Left lung (tissue), 10 donors: ENCODE results near the gene GPD1L. TPM values are rescaled to one million over a fixed set of nuclear protein-coding genes. Genes with fewer than 3 reads are reported as not detected.

ENCODE experiments used
- ATAC-seq: fragments of 200-7000 bp; cut with Tn5 transposase; one replicate; pipeline ENCODE4 v1.9.1; 2020; ENCODE audit warnings: moderate library complexity
- DNase-seq, 4 donors: peaks; one replicate each; pipeline ENCODE4 v3.0.0-alpha.2; 2013 to 2020
- H3K27ac ChIP-seq, 2 donors: fragments of 200-600 bp; sonication (generic) in 1 of 2; one replicate each; pipeline versions ENCODE4 v1.5.0 to v1.8.0; 2020 to 2021
- H3K27me3 ChIP-seq, 2 donors: fragments of 200-600 bp; sonication (generic) in 1 of 2; one replicate each; pipeline versions ENCODE4 v1.5.0 to v1.8.0; 2020 to 2021
- H3K36me3 ChIP-seq, 2 donors: fragments of 200-600 bp; sonication (generic) in 1 of 2; one replicate each; pipeline versions ENCODE4 v1.5.0 to v1.8.0; 2020 to 2021
- H3K4me1 ChIP-seq, 2 donors: fragments of 200-600 bp; one replicate each; pipeline ENCODE4 v1.8.0; 2021
- H3K4me3 ChIP-seq, 2 donors: fragments of 200-600 bp; sonication (generic) in 1 of 2; one replicate each; pipeline versions ENCODE4 v1.5.0 to v1.8.0; 2020 to 2021; ENCODE audit warnings: mild to moderate bottlenecking in 1 of 2
- H3K9me3 ChIP-seq, 2 donors: fragments of 200-600 bp; sonication (generic) in 1 of 2; one replicate each; pipeline versions ENCODE4 v1.5.0 to v1.8.0; 2020 to 2021
- intact Hi-C, 2 donors: fragments of 100-400 bp; cut with DNase I; formaldehyde crosslinking; loops; one replicate each; pipeline versions ENCODE4 v1.11.2 to v1.14.2; 2022
- polyA plus RNA-seq, 6 donors: library from polyadenylated mRNA; unstranded; fragments of 120-200 nt; gene quantifications; one replicate each; pipeline ENCODE4 v1.2.1, GENCODE V29; 2013; ENCODE audit not compliant: insufficient read length in 6 of 6
- total RNA-seq, 2 donors: library from RNA; stranded (reverse); fragmentation: NEBNext Ultra II Directional; extraction: Animal tissue kit (Norgen Biotek cat#: 25700); gene quantifications; one replicate each; pipeline ENCODE4 v1.2.1, GENCODE V29; 2021
- TF ChIP-seq, protein P1 (sequence below), 2 donors: fragments of 200-600 bp; sonication (generic) in 1 of 2; IDR thresholded peaks; one replicate each; pipeline versions ENCODE4 v1.5.0 to v1.8.0; 2021; ENCODE audit warnings: antibody characterized with exemption in 2 of 2
- donor health status: DM: no; HTN: yes; CAD: no.
- donor health status: DM: no; HTN: no; CAD: no.

Gene GPD1L
- total and polyA plus RNA-seq, 8 donors: 36.0 to 62.4 (median 41.9) TPM

- no peak overlapping the region for H3K27ac ChIP-seq
- H3K4me1 ChIP-seq: peaks cover 9 to 13% of the 10 kb centered on the region in 2 donors
- intact Hi-C loops: loop anchor here in 1 of 2 donors (5.0 to 10.0 kb wide), 2 partner anchors 118 to 160 kb away; no protein-coding TSS in a partner anchor
- no peak for DNase-seq
- TF ChIP-seq, protein P1, sequence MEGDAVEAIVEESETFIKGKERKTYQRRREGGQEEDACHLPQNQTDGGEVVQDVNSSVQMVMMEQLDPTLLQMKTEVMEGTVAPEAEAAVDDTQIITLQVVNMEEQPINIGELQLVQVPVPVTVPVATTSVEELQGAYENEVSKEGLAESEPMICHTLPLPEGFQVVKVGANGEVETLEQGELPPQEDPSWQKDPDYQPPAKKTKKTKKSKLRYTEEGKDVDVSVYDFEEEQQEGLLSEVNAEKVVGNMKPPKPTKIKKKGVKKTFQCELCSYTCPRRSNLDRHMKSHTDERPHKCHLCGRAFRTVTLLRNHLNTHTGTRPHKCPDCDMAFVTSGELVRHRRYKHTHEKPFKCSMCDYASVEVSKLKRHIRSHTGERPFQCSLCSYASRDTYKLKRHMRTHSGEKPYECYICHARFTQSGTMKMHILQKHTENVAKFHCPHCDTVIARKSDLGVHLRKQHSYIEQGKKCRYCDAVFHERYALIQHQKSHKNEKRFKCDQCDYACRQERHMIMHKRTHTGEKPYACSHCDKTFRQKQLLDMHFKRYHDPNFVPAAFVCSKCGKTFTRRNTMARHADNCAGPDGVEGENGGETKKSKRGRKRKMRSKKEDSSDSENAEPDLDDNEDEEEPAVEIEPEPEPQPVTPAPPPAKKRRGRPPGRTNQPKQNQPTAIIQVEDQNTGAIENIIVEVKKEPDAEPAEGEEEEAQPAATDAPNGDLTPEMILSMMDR (IDR thresholded peaks at IDR 0.05): peak; percentile 51 to 55
- no peak overlapping the region for H3K4me3 ChIP-seq
- no peaks in the 10 kb centered on the region for H3K9me3 ChIP-seq
- no peaks in the 10 kb centered on the region for H3K36me3 ChIP-seq
- peak; percentile 91 for ATAC-seq
- H3K27me3 ChIP-seq: no peaks in the 10 kb centered on the region
Measured at GRCh38 chr3:32176989-32177701, 70.7 kb downstream of the GPD1L start.

DNA sequence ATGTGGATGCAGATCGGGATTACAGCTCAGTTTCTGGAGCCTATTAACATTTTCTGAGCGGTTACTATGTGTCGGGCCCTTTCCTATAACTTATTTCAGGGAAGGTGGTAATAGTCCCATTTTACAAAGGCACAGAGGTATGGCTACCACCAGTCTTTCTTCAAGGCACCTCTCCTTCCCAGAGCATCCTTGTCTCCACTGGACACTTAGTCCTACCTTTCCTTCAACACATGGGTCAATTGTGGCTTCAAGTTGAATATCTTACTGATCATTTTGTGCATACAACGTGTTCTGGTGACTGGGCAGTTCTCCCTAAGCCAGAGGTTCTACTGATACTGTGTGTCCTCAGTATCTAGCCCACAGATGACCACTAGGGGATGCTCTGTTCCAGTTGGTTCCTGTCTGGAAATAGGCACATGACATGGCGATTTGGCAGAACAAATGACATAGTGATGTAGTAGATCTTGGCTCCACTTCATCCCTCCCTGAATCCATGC lies 71.3 kb downstream of the GPD1L start:
- intact Hi-C loops: loop anchor here in 1 of 2 donors (5.0 to 10.0 kb wide), 2 partner anchors 117 to 160 kb away; no protein-coding TSS in a partner anchor
- Histone ChIP-seq H3K36me3 (no peaks in the 10 kb centered on the region), H3K4me1 (peaks cover 9 to 13% of the 10 kb centered on the region in 2 donors), H3K4me3 (no peak overlapping the region), H3K27me3 (no peaks in the 10 kb centered on the region), H3K9me3 (no peaks in the 10 kb centered on the region), H3K27ac (no peak overlapping the region)
- peak; percentile 97 for ATAC-seq
- peak in 1 of 4 donors; percentile 53 for DNase-seq
- TF ChIP-seq, protein P1 (IDR thresholded peaks at IDR 0.05): peak; percentile 71 to 72

DNA sequence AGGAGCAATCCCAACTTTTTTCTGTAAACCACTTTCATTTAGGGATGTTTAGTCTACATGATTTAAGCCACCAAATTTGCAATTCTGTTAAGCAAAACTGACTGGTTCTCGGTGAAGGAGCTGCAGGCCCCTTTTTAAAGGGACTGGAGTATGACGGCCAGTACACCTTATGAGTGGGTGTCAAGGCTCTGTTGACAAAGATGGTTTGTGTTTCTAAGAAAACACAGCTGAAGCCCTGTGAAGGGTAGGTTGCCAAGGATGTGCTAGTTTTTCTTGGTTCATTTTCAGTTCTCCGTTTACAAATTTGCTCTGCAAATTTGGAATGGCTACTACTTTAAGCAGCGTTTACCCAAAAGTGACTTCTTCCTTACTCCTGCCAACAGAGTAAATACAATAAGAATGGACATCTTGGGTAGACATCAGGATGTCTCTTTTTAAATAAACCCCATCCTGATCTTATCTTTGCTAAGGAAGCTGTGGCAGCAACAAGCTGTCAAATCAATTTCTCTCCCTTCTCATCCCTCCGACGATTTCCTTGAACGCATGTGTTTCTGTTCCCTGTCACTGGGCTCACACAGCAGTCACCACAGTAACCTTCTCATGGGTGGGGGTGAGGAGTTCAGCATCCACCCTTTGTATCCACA lies 73.8 kb downstream of the GPD1L start:
- Histone ChIP-seq H3K9me3 (no peaks in the 10 kb centered on the region), H3K27ac (no peak overlapping the region)
- intact Hi-C loops: no loop called here

GRCh38 chr3:32181365-32181764 lies 74.9 kb downstream of the GPD1L start:
- DNase-seq: no peak
- intact Hi-C loops: no loop called here
- H3K4me1 ChIP-seq: peaks cover 9 to 13% of the 10 kb centered on the region in 2 donors
- H3K9me3 ChIP-seq: no peaks in the 10 kb centered on the region
- H3K27me3 ChIP-seq: no peaks in the 10 kb centered on the region
- no peak overlapping the region for H3K27ac ChIP-seq
- no peak overlapping the region for H3K4me3 ChIP-seq
- ATAC-seq: no peak
- H3K36me3 ChIP-seq: no peaks in the 10 kb centered on the region
- TF ChIP-seq, protein P1 (IDR thresholded peaks at IDR 0.05): no peak

More for the DNA sequence above, 73.8 kb downstream of the GPD1L start:
- Histone ChIP-seq H3K4me1 (peaks cover 9 to 13% of the 10 kb centered on the region in 2 donors), H3K27me3 (no peaks in the 10 kb centered on the region), H3K36me3 (no peaks in the 10 kb centered on the region), H3K4me3 (no peak overlapping the region)
- ATAC-seq (no peak), DNase-seq (no peak)
- TF ChIP-seq, protein P1 (IDR thresholded peaks at IDR 0.05): no peak

GRCh38 chr3:32181796-32182195 lies 75.4 kb downstream of the GPD1L start:
- intact Hi-C loops: no loop called here
- Histone ChIP-seq H3K27me3 (no peaks in the 10 kb centered on the region), H3K27ac (no peak overlapping the region), H3K36me3 (no peaks in the 10 kb centered on the region), H3K4me3 (no peak overlapping the region), H3K4me1 (peaks cover 9 to 13% of the 10 kb centered on the region in 2 donors), H3K9me3 (no peaks in the 10 kb centered on the region)
- TF ChIP-seq, protein P1 (IDR thresholded peaks at IDR 0.05): no peak
- ATAC-seq (no peak), DNase-seq (no peak)
